HUES64 (cell line): ENCODE data around the gene BPIFB1.

Experiments used
- H3K27ac ChIP-seq: 2 replicates; pipeline ENCODE4 v1.7.0; 2013; ENCODE audit warnings: low read depth, low read length, inconsistent platforms
- H3K27me3 ChIP-seq: 2 replicates; pipeline ENCODE4 v1.6.1; 2013; ENCODE audit warnings: mild to moderate bottlenecking, low read length; ENCODE audit not compliant: insufficient read depth
- H3K36me3 ChIP-seq: 2 replicates; pipeline ENCODE4 v1.6.1; 2013; ENCODE audit warnings: mild to moderate bottlenecking, low read length; ENCODE audit not compliant: insufficient read depth
- H3K4me1 ChIP-seq: 2 replicates; pipeline ENCODE4 v1.6.1; 2013; ENCODE audit warnings: mild to moderate bottlenecking, low read length, moderate library complexity; ENCODE audit not compliant: insufficient read depth
- H3K4me3 ChIP-seq: 2 replicates; pipeline ENCODE4 v1.5.1; 2013; ENCODE audit warnings: mild to moderate bottlenecking, low read length, moderate library complexity
- H3K9ac ChIP-seq: 2 replicates; pipeline ENCODE4 v1.6.1; 2013; ENCODE audit warnings: mild to moderate bottlenecking, low read depth, low read length
- H3K9me3 ChIP-seq: 2 replicates; pipeline ENCODE4 v1.6.1; 2013; ENCODE audit warnings: low read depth, low read length; ENCODE audit not compliant: insufficient read depth
- WGBS: fragments of 150-250, 120-280 bp; methylation state at CpG from one replicate; pipeline ENCODE4 v1.1.7; 2013; ENCODE audit warnings: missing lambda C conversion rate; 5-methylcytosine and 5-hydroxymethylcytosine counted together

Gene BPIFB1

GRCh38 chr20:33332905-33333456 is 50.0 kb downstream of the BPIFB1 start:
- Histone ChIP-seq H3K4me3 (no peak overlapping the region), H3K36me3 (no peaks in the 10 kb centered on the region), H3K4me1 (no peaks in the 10 kb centered on the region), H3K27me3 (no peaks in the 10 kb centered on the region), H3K9ac (no peak overlapping the region), H3K9me3 (no peaks in the 10 kb centered on the region), H3K27ac (no peak overlapping the region)
- 89% methylated on average over 20 of the region's 20 CpGs for WGBS

- no peaks in the 10 kb centered on the region for H3K4me1 ChIP-seq
- no peaks in the 10 kb centered on the region for H3K27me3 ChIP-seq
- no peaks in the 10 kb centered on the region for H3K36me3 ChIP-seq
- no peak overlapping the region for H3K9ac ChIP-seq
- H3K9me3 ChIP-seq = no peaks in the 10 kb centered on the region
- no peak overlapping the region for H3K4me3 ChIP-seq
- H3K27ac ChIP-seq = no peak overlapping the region
- 90% methylated on average over 7 of the region's 7 CpGs for WGBS
These were observed 50.6 kb downstream of the BPIFB1 start for GRCh38 chr20:33333616-33334015.

DNA sequence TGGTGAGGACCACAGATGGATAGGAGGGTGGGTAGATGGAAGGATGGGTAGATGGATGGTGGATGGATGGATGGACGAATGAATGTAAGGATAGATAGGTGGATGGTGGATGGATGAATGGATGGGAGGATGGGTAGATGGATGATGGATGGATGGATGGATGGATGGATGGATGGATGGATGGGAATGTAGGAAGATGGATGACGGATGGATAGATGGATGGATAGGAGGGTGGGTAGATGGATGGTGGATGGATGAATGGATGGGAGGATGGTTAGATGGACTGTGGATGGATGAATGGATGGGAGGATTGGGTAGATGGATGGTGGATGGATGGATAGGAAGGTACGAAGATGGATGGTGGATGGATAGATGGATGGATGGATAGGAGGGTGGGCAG is 51.1 kb downstream of the BPIFB1 start:
- H3K9ac ChIP-seq = no peak overlapping the region

DNA sequence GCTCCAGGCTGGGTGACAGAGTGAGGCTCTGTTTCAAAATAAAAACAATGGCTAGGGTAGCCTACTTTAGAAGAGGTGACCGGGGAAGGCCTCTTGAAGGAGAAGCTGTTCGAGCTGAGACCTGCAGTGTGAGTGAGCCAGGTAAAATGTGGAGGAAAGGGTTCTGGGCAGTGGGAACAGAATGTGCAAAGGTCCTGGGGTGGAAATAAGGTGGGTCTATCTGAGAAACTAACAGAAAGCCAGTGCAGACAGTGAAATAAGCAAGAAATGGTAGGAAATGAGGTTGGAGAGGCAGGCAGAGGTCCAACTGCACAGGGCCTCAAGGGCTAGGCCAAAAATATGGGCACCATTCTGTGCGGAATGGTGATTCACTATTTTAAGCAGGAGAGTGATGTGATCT is 53.4 kb downstream of the BPIFB1 start:
- no peaks in the 10 kb centered on the region for H3K36me3 ChIP-seq
- no peak overlapping the region for H3K27ac ChIP-seq
- no peak overlapping the region for H3K4me3 ChIP-seq
- WGBS = 92% methylated on average over 3 of the region's 3 CpGs
- H3K27me3 ChIP-seq = no peaks in the 10 kb centered on the region
- H3K9ac ChIP-seq = no peak overlapping the region
- no peaks in the 10 kb centered on the region for H3K4me1 ChIP-seq
- no peaks in the 10 kb centered on the region for H3K9me3 ChIP-seq

More for the DNA sequence above, 51.1 kb downstream of the BPIFB1 start:
- WGBS = 68% methylated on average over 3 of the region's 3 CpGs
- H3K36me3 ChIP-seq = no peaks in the 10 kb centered on the region
- no peaks in the 10 kb centered on the region for H3K27me3 ChIP-seq
- H3K4me3 ChIP-seq = no peak overlapping the region
- H3K4me1 ChIP-seq = no peaks in the 10 kb centered on the region
- no peak overlapping the region for H3K27ac ChIP-seq
- no peaks in the 10 kb centered on the region for H3K9me3 ChIP-seq

DNA sequence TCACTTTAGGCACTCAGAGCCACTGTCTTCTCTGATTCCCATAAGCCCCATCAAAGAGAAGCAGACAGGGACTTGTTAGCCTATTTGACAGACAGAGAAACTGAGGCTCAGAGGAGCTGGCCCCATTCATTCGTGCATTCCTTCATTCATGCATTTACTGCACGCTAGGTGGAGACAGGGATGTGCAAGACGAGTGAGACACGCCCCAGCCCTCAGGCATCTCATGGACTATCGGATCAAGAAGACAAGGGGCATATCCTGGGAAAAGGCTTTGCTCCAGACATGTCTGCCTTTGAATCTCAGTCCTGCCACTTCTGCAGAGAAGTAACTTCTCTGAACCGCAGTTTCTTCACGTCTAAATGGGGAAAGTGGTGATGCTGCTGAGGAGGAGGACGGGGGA is 54.1 kb downstream of the BPIFB1 start:
- no peak overlapping the region for H3K9ac ChIP-seq
- H3K27ac ChIP-seq = no peak overlapping the region
- no peaks in the 10 kb centered on the region for H3K4me1 ChIP-seq
- no peaks in the 10 kb centered on the region for H3K27me3 ChIP-seq
- WGBS = 91% methylated on average over 8 of the region's 8 CpGs
- no peaks in the 10 kb centered on the region for H3K36me3 ChIP-seq
- H3K4me3 ChIP-seq = no peak overlapping the region
- no peaks in the 10 kb centered on the region for H3K9me3 ChIP-seq

DNA sequence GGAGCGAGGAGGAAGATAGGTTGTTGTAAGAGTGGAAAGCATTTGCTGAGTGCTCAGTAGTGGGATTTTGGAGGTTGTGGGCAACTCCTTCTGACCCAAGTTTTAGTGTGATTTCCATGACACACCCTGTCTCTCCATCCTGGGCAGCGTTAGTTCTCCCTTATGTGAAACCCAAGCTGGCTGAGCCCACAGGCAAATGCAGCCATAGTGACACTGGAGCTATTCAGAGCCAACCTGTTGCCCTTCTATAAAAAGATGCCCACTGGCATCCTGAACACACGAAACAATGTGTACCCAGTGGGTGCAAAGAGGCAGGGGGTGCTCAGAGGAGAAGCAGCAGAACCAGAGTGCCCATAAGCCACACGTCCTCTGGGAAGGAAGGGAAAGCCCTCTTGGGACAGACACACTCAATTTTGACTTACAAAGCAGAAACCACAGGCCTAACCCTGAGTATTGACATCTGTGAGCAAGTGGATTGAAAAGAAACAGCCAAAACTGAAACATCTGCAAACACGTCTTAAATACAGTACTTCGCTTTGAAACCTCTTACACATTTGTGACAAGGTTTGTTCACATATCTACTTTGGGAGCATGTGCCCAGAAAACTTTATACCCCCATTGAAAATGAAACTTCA is 54.6 kb downstream of the BPIFB1 start:
- H3K4me3 ChIP-seq = no peak overlapping the region
- no peaks in the 10 kb centered on the region for H3K27me3 ChIP-seq
- WGBS = 76% methylated on average over 6 of the region's 6 CpGs
- H3K4me1 ChIP-seq = no peaks in the 10 kb centered on the region
- no peaks in the 10 kb centered on the region for H3K9me3 ChIP-seq
- no peaks in the 10 kb centered on the region for H3K36me3 ChIP-seq
- no peak overlapping the region for H3K9ac ChIP-seq
- H3K27ac ChIP-seq = no peak overlapping the region

DNA sequence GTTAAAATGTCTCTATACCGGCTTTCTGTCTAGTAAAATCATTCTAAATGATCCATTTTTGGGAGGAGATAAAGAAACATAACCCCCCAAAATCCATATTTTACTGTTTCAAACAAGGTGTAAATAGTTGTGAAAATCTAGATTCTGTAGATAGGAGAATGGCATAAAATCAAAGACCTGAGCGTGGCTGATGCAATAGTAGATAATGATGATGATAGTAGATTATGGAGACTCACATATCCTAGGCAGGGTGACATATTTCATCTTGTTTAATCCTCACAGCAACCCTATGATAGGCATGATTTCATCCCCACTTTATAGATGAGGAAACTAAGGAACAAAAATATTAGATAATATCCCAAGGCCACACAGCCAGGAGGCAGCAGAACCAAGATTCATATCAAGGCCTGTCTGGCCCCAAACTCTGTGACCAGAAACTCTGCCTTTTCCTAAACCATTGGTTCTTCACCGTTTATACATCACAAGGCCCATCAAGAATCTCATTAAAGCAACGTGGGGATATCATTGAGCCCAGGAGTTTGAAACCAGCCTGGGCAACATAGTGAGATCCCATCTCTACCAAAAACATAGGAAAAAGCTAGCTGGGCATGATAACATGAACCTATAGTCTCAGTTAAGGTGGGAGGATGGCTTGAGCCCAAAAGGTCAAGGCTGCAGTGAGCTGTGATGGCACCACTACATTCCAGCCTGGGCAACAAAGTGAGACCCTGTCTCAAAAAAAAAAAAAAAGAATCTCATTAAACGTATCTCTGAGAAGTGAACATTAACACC is 55.6 kb downstream of the BPIFB1 start:
- 93% methylated on average over 4 of the region's 5 CpGs for WGBS
- Histone ChIP-seq H3K4me1 (no peaks in the 10 kb centered on the region), H3K9me3 (no peaks in the 10 kb centered on the region), H3K9ac (no peak overlapping the region), H3K36me3 (no peaks in the 10 kb centered on the region), H3K27me3 (no peaks in the 10 kb centered on the region), H3K4me3 (no peak overlapping the region), H3K27ac (no peak overlapping the region)

DNA sequence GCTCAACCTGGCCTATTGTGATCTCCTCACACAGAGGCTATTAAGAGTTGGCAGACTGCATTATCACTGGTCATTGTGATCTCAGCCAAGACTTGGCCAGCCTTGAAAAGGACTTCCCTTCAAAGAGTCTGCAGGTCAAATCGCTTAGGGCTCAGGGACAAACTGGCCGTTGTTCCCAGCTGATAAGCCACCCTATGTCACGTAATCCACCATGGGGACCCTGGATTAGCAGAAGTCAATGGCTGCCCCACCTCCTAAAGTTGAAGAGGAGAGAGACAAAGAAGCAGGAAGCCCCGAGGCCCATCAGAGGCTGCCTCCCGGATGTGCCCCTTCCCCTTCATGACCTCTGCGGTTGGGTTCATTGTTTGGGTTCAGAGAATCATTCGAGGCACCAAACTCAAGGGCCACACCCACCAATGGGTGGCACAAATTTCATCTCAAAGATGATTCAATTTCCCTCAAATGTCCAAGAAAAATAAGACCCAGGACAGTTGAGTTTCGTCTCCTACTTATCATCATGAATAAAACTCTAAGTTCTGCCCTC is 56.6 kb downstream of the BPIFB1 start:
- 70% methylated on average over 8 of the region's 8 CpGs for WGBS
- no peaks in the 10 kb centered on the region for H3K36me3 ChIP-seq
- H3K27ac ChIP-seq = no peak overlapping the region
- H3K4me1 ChIP-seq = no peaks in the 10 kb centered on the region
- no peaks in the 10 kb centered on the region for H3K9me3 ChIP-seq
- H3K9ac ChIP-seq = no peak overlapping the region
- H3K4me3 ChIP-seq = no peak overlapping the region
- H3K27me3 ChIP-seq = no peaks in the 10 kb centered on the region

- H3K27ac ChIP-seq = no peak overlapping the region
- no peak overlapping the region for H3K9ac ChIP-seq
- H3K36me3 ChIP-seq = no peaks in the 10 kb centered on the region
- no peaks in the 10 kb centered on the region for H3K27me3 ChIP-seq
- peaks cover 3% of the 10 kb centered on the region; the same call in 1 of the 2 replicates for H3K4me1 ChIP-seq
- H3K4me3 ChIP-seq = no peak overlapping the region
- no peaks in the 10 kb centered on the region for H3K9me3 ChIP-seq
- 92% methylated on average over 4 of the region's 4 CpGs for WGBS
These were observed 60.5 kb downstream of the BPIFB1 start for GRCh38 chr20:33343521-33343920.

- no peak overlapping the region for H3K4me3 ChIP-seq
- 92% methylated on average over 9 of the region's 9 CpGs for WGBS
- no peaks in the 10 kb centered on the region for H3K36me3 ChIP-seq
- no peaks in the 10 kb centered on the region for H3K9me3 ChIP-seq
- peaks cover 7% of the 10 kb centered on the region; the same call in 1 of the 2 replicates for H3K4me1 ChIP-seq
- no peak overlapping the region for H3K27ac ChIP-seq
- no peak overlapping the region for H3K9ac ChIP-seq
- no peaks in the 10 kb centered on the region for H3K27me3 ChIP-seq
These were observed 62.3 kb downstream of the BPIFB1 start for GRCh38 chr20:33345342-33345741.
